ENCODE measurements around the gene KAT8.
A peak's percentile ranks its signal among the peaks of the same experiment; 100 is the strongest.
"Not testable (repeated sequence)": the region's sequence is repeated elsewhere in the genome, so short reads cannot be mapped to it uniquely, and the experiment has no call there.

The KAT8 gene

GRCh38 chr16:31132303-31132979 is 15.0 kb downstream of the KAT8 start:
- no peak for DNase-seq

DNA sequence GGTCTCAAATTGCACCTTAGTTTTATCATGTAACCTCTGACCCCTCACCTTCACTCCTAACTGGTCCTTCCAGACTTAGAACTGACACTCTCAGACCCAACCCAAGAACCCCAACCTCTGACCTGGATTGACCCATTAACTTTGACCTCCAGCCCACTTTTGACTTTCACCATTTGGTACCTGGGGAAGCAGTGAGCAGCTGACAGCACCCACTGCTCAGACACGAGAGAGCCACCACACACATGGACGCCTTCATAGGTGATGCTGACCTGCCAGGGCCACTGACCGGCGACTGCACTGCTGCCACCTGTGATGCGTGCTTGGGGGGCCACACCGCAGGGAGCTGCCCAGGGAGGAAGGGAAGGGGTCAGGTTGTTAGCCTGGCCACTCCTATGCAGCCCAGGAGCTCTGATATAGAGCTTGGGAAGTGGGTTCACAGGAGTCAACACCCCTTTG is 15.6 kb downstream of the KAT8 start:
- DNase-seq = no peak

DNA sequence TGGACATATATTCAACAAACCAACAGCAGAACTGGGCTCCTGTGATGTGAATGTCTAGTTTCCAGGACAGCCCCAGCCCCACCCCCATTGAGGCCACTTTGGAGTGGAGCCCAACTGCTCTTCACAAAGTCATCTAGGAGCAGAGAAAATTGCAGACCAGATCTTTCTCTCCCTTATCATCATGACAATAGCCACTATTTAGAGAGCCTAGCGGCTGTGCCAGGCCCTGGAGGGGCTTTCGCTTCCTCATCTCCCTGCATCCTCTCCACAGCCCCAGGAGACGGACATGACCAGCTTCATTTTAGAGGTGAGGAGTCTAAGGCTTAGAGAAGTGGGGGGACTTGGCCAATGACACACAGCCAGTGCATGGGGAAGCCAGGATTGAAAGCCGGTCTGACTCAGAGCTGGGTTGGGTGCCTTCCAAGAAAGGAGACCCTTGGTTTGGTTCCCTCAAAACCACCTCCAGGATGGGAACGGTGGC is 16.7 kb downstream of the KAT8 start:
- DNase-seq = no peak

- no peak for DNase-seq
Measured at GRCh38 chr16:31134625-31135534, 17.4 kb downstream of the KAT8 start.

DNA sequence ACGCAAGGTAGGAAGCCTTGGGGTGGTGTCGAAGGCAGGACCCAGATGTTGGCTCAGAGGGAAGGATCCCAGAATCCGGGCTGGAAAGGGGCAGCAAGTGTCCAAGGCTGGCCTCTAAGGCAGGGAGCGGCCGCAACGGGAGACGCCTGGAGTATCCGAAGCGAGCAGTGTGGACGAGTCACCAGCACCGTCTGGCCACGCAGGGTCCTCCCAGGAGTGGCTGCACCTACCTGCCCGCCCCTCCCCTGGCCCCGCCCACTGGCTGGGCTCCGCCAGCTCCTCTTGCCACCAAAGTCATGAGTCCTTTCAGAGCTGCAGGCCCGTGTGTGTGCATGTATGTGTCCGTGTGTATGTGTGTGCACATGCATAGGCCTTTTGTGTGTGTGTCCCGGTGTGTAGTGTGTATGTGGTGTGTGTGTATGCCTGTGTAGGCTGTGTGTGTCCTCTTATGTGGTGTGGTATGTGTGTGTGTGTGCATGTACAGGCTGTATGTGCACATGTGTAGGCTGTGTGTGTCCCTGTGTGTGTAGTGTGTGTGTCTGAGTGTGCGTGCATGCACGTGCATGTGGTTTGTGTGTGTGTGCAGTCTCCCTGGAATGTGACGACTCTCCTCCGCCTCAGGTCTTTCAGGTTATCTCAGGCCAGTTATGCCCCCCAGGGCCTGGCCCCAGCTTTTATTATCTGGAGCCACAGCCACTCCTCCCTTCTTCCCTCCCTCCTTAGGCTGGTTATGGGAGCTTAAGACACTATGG is 18.2 kb downstream of the KAT8 start, which contains the start of gene PRSS8:
Gene PRSS8, minus strand, starts transcription at position 193 of the 752 bp plus-strand sequence. CDS start 229 bp downstream, outside the sequence.
- no peak for DNase-seq

- no peak for DNase-seq
Measured at GRCh38 chr16:31136287-31136662, 18.8 kb downstream of the KAT8 start.

DNA sequence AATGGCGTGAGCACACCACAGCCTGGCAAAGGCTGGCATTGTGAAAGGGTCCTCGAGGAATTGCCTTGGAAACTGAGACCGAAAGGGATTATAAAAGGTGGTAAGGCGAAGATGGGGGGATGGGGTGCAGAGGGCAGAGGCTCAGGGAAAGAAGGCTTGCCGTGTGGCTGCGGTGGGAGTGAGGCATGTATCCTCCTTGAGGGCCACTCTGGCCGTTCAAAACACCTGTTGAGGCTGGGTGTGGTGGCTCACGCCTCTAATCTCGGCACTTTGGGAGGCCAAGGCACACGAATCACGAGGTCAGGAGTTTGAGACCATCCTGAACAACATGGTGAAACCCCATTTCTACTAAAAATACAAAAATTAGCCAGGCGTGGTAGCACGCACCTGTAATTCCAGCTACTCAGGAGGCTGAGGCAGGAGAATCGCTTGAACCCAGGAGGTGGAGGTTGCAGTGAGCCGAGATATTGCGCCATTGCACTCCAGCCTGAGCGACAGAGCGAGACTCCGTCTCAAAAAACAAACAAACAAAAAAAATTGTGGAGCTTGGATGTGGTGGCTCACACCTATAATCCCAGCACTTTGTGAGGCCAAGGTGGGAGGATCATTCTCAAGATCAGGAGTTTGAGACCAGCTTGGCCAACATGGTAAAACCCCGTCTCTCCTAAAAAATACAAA is 19.5 kb downstream of the KAT8 start:
- not testable (repeated sequence) for DNase-seq

- no peak for DNase-seq
Measured at GRCh38 chr16:31138621-31139578, 21.4 kb downstream of the KAT8 start.

GRCh38 chr16:31141071-31141469 is 23.6 kb downstream of the KAT8 start:
- DNase-seq = not testable (repeated sequence)

DNA sequence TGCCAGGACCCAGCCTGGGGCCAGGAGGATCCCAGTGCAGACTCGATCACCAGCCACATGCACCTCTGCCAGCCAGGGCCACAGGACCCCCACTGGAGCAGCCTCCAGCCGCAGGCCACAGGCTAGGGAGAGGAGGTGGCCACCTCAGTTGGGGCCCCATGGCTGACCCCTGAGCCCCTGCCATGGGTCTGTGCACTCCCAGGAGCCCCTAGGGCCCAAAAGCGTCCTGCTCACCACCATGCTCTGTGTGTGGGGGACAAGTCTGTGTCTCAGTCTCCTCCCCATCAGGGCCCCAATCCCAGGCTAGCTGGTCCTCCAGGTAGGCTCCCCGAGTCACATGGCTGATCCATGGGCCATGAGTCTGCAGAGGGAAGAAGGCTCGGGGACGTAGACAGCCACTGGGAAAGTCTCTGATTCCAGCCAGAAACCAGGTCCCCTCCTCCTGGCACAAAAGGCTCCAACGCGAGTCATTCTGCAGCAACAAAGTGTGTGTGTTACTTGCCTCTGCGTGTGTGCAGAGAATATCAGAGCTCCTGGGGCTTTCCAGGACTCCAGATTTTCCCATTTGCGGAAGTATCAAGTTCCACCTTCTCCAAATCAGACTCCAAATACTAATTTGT is 24.1 kb downstream of the KAT8 start:
- DNase-seq = no peak

DNA sequence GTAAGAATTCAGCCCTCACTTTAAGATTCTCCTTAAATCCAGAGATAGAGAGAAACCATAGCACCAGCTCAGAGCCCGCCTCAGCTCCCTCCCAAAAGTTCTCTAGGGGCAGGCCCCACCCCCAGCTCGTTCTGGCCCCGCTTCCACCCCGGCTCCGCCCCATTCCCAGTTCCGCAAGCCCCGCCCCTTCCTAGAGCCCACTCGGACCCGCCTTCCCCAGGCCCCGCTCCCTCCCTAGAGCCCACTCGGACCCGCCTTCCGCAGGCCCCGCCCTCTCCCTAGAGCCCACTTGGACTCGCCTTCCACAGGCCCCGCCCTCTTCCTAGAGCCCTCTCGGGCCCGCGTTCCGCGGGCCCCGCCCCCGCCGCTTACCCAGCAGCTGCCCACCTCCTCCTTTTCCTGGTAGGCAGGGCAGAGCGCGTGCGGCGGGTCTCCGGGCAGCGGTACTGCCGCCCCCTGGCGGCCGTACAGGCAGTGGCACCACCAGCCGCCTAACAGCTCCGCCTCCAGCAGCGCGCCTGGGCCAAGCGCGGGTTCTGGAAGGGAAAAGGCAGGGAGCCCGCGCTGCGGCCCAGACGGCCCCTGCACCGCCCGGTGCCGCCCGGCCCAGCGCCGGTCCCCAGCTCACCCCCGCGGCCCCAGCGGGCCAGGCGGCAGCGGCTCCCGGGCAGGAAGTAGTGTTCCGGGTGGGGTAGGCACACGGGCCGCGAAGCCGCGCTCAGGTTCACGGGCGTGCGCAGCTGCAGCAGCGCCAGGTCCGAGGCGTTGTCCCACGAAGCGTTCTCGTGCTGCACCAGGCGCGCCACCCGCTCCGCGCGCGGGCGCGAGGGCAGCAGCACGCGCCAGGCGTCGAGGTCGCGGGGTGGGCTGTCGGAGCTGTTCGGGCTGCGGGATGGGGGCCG is 24.9 kb downstream of the KAT8 start:
- DNase-seq = peak; percentile 91

DNA sequence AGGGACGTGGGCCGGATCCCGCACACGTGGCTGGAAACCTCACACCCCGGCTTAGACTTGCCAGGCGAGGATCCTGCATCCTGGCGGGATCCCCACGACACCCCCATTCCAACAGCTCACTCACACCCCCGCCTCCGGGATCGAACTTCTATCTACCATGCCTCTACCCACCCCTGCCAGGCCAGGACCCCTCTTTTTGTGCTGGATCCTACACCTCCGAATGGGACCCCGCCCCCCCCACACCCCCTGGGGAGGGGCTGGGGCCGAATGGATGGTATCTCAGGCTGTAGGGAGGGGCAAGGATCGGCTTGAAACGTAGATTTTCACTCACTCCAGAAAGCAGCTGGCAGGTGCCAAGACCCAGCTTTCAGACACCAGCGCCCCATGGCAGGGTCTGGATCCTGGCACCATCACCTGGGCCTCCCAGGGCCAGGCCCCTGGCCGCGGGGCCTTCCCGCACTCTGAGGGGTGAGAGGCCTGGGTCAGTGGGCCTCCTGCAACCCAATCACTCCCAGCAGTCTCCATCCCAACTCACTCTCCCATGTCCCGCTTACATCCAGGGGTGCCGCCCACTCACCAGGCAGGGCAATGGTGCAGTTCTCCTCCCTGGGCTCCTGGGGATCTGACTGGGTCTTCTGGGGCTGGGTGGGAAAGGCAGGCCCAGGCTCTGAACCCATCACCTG is 25.7 kb downstream of the KAT8 start:
- DNase-seq = no peak

GRCh38 chr16:31143694-31144148 is 26.3 kb downstream of the KAT8 start:
- DNase-seq = no peak

DNA sequence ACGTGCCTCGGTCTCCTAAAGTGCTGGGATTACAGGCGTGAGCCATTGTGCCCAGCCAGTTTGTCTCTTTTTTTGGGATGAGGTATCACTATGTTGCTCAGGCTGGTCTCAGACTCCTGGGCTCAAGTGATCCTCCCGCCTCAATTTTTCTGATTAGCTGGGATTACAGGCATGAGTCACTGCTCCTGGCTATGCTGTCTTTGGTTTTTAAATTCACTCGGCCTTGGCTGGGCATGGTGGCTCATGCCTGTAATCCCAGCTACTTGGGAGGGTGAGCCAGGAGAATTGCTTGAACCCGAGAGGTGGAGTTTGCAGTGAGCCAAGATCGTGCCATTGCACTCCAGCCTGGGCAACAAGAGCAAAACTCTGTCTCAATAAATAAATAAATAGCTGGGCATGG is 27.0 kb downstream of the KAT8 start:
- DNase-seq = not testable (repeated sequence)

DNA sequence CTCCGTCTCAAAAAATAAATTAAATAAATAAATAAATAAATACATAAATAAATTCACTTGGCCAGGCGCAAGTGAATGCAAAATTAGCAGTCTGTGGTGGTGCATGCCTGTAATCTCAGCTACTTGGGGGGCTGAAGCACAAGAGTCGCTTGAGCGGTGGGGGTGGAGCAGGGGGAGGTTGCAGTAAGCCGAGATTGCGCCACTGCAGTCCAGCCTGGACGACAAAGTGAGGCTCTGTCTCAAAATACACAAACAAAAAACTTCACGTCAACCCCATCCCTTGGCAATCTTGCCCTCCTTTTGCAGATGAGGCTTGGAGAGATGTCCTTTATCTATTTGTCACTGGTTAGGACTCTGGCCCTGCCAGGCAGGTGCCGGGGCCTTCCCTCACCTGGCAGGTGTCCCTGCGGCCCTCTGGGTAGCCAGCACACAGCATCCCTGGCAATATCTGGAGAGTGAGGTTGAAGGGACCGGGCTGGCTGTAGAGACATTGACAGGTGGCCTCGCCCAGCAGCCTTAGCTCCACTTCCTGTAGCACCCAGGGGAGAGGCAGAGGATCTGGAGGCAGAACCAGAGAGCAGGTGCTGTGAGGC is 28.0 kb downstream of the KAT8 start:
- no peak for DNase-seq

GRCh38 chr16:31147574-31147973 is 30.1 kb downstream of the KAT8 start:
- no peak for DNase-seq

- DNase-seq = no peak
Measured at GRCh38 chr16:31148281-31148728, 30.8 kb downstream of the KAT8 start.

DNA sequence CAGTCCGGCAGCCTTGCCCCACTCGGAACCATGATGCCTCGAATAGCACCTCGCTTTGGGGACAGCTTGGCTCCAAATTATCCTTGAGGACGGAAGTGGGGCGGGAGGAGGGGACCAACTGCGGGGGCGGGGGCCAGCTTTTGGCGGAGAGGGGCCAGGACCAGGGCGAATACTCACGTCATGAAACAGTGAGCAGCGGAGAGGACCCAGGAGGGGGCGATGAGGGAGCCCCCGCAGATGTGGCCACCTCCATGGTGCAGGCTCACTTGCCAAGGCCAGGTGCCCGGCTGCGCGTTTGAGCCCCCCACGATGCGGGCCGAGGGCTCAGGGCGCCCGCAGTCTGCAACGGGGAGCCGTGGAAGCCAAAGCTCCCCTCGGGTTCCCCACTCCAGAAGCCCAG is 31.4 kb downstream of the KAT8 start:
- DNase-seq = no peak
